HepG2 (cell line): ENCODE data around the gene NFATC2.

Experiments
- CREB1 ChIP-seq, 2 experiments: fragments of 450-650 bp in 1 of 2; IDR thresholded peaks; 2 replicates each; pipeline ENCODE4 v1.6.1; 2016 to 2017; ENCODE audit warnings: control low read depth in 1 of 2, mild to moderate bottlenecking in 1 of 2, missing compliant biosample characterization in 1 of 2, missing genetic modification characterization in 1 of 2
- FLYWCH1 ChIP-seq: sonication (generic); formaldehyde crosslinking; IDR thresholded peaks from 2 replicates; pipeline ENCODE4 v1.8.1; 2023; ENCODE audit warnings: mild to moderate bottlenecking, missing genetic modification reagents
- GMEB2 ChIP-seq: IDR thresholded peaks from 2 replicates; pipeline ENCODE4 v1.6.1; 2016; ENCODE audit warnings: missing biosample characterization, missing genetic modification reagents, low read depth
- HMG20B ChIP-seq: conservative IDR thresholded peaks from 2 replicates; pipeline ENCODE4 v1.6.1; 2016; ENCODE audit warnings: missing genetic modification reagents, missing compliant biosample characterization
- HNRNPL ChIP-seq: fragments of 200-400 bp; formaldehyde crosslinking; IDR thresholded peaks from 2 replicates; pipeline ENCODE4 v1.6.1; 2017; ENCODE audit warnings: mild to moderate bottlenecking, low read depth, low read length
- IKZF1 ChIP-seq: fragments of 450-650 bp; IDR thresholded peaks from 2 replicates; pipeline ENCODE4 v1.7.1; 2016
- PHF8 ChIP-seq: sonication (generic); formaldehyde crosslinking; IDR thresholded peaks from 2 replicates; pipeline ENCODE4 v1.5.0; 2020; ENCODE audit warnings: missing genetic modification reagents
- POLR2AphosphoS5 ChIP-seq: IDR thresholded peaks from 2 replicates; pipeline ENCODE4 v1.6.1; 2012; ENCODE audit warnings: low read depth, low read length
- ZFP62 ChIP-seq: sonication (generic); formaldehyde crosslinking; IDR thresholded peaks from 2 replicates; pipeline ENCODE4 v1.4.0; 2020; ENCODE audit warnings: missing genetic modification reagents
- TF ChIP-seq, protein P1 (sequence below): sonication (generic); formaldehyde crosslinking; conservative IDR thresholded peaks from 2 replicates; pipeline ENCODE4 v1.4.0; 2020; ENCODE audit warnings: missing genetic modification reagents
- TF ChIP-seq, protein P2 (sequence below): sonication (generic); formaldehyde crosslinking; IDR thresholded peaks from 2 replicates; pipeline ENCODE4 v1.5.0; 2020; ENCODE audit warnings: mild to moderate bottlenecking, missing genetic modification reagents, moderate library complexity
- TF ChIP-seq, protein P3 (sequence below): sonication (generic); formaldehyde crosslinking; IDR thresholded peaks from 2 replicates; pipeline ENCODE4 v1.4.0; 2020; ENCODE audit warnings: missing genetic modification reagents, borderline replicate concordance

GRCh38 chr20:51549474-51549873 is 7.0 kb upstream of the NFATC2 start:
- TF ChIP-seq GMEB2 (CRISPR knock-in tag) (no peak), POLR2AphosphoS5 (no peak), PHF8 (CRISPR knock-in tag) (no peak), HNRNPL (no peak), CREB1 (IDR thresholded peaks at IDR 0.05) (no peak), CREB1 (CRISPR knock-in tag; IDR thresholded peaks at IDR 0.05) (no peak), IKZF1 (no peak), ZFP62 (CRISPR knock-in tag) (no peak), FLYWCH1 (CRISPR knock-in tag) (no peak), HMG20B (CRISPR knock-in tag) (no peak)
- TF ChIP-seq, protein P1, sequence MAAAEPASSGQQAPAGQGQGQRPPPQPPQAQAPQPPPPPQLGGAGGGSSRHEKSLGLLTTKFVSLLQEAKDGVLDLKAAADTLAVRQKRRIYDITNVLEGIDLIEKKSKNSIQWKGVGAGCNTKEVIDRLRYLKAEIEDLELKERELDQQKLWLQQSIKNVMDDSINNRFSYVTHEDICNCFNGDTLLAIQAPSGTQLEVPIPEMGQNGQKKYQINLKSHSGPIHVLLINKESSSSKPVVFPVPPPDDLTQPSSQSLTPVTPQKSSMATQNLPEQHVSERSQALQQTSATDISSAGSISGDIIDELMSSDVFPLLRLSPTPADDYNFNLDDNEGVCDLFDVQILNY (CRISPR knock-in tag), result no peak
- TF ChIP-seq, protein P2, sequence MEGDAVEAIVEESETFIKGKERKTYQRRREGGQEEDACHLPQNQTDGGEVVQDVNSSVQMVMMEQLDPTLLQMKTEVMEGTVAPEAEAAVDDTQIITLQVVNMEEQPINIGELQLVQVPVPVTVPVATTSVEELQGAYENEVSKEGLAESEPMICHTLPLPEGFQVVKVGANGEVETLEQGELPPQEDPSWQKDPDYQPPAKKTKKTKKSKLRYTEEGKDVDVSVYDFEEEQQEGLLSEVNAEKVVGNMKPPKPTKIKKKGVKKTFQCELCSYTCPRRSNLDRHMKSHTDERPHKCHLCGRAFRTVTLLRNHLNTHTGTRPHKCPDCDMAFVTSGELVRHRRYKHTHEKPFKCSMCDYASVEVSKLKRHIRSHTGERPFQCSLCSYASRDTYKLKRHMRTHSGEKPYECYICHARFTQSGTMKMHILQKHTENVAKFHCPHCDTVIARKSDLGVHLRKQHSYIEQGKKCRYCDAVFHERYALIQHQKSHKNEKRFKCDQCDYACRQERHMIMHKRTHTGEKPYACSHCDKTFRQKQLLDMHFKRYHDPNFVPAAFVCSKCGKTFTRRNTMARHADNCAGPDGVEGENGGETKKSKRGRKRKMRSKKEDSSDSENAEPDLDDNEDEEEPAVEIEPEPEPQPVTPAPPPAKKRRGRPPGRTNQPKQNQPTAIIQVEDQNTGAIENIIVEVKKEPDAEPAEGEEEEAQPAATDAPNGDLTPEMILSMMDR (CRISPR knock-in tag), result no peak
- TF ChIP-seq, protein P3, sequence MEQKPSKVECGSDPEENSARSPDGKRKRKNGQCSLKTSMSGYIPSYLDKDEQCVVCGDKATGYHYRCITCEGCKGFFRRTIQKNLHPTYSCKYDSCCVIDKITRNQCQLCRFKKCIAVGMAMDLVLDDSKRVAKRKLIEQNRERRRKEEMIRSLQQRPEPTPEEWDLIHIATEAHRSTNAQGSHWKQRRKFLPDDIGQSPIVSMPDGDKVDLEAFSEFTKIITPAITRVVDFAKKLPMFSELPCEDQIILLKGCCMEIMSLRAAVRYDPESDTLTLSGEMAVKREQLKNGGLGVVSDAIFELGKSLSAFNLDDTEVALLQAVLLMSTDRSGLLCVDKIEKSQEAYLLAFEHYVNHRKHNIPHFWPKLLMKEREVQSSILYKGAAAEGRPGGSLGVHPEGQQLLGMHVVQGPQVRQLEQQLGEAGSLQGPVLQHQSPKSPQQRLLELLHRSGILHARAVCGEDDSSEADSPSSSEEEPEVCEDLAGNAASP (CRISPR knock-in tag), result no peak
